Endothelial cell of umbilical vein (primary cell): Measurements from ENCODE around the gene PSMC2. TPM values are rescaled to one million over a fixed set of nuclear protein-coding genes. Genes with fewer than 3 reads are reported as not detected.

Experiments used
- BruUV-seq: library from RNA; stranded (reverse); fragments of 400-500 nt; replicated peaks from 2 replicates; lab custom pipeline; 2021; lab: Mats Ljungman, UMichigan
- CTCF ChIA-PET: fragments of 300-600, 350-600 bp; sonication (Branson Sonifier 250); formaldehyde crosslinking; loops from one replicate; lab custom pipeline; 2021; ENCODE audit warnings: antibody characterized with exemption, inconsistent platforms; lab: Charles Lee
- POLR2A ChIA-PET: fragments of 300-600, 350-600 bp; sonication (Branson Sonifier 250); formaldehyde crosslinking; loops from one replicate; lab custom pipeline; 2021; ENCODE audit warnings: antibody characterized with exemption, inconsistent platforms; lab: Charles Lee
- DNase-seq: peaks from one replicate; pipeline ENCODE4 v3.0.0-alpha.2; 2011; ENCODE audit warnings: low read depth, low spot score
- FAIRE-seq: peaks from 2 replicates; lab custom pipeline; 2011; peaks lifted over from hg19 to GRCh38; lab: Jason Lieb, UNC
- H2AFZ ChIP-seq: 2 replicates; pipeline ENCODE4 v1.6.0; 2012; ENCODE audit warnings: low read depth, low read length, control low read depth, inconsistent platforms
- H3K27ac ChIP-seq: 2 replicates; pipeline ENCODE4 v1.5.1; 2011; ENCODE audit warnings: low read depth, mild to moderate bottlenecking, control low read depth, low read length, moderate library complexity; ENCODE audit not compliant: insufficient read depth
- H3K27me3 ChIP-seq, 2 experiments: 2 replicates each; pipeline versions ENCODE4 v1.6.0 to v1.6.1; 2011; ENCODE audit warnings: low read length in 2 of 2, mixed read lengths in 1 of 2; ENCODE audit not compliant: control insufficient read depth in 2 of 2, insufficient read depth in 2 of 2
- H3K36me3 ChIP-seq, 2 experiments: 2 replicates in 1 of 2; 3 replicates in 1 of 2; pipeline ENCODE4 v1.5.1; 2011; ENCODE audit warnings: low read length in 2 of 2, mild to moderate bottlenecking in 1 of 2, moderate library complexity in 1 of 2; ENCODE audit not compliant: control insufficient read depth in 2 of 2, insufficient read depth in 2 of 2; ENCODE audit errors: extremely low read depth in 1 of 2
- H3K4me1 ChIP-seq: 3 replicates; pipeline ENCODE4 v1.5.1; 2011; ENCODE audit warnings: mild to moderate bottlenecking, low read length; ENCODE audit not compliant: control insufficient read depth, insufficient read depth; ENCODE audit errors: extremely low read depth
- H3K4me2 ChIP-seq: 2 replicates; pipeline ENCODE4 v1.6.1; 2011; ENCODE audit warnings: low read length, control low read depth, mixed read lengths; ENCODE audit not compliant: insufficient read depth
- H3K4me3 ChIP-seq, 3 experiments: fragments of 200-600 bp in 1 of 3; sonication (generic), shearing (Covaris generic) in 1 of 3; replicated peaks in 1 of 3; 2 replicates each; pipeline ENCODE4 v1.5.1; 2011 to 2016; ENCODE audit warnings: control low read depth in 3 of 3, low read length in 3 of 3, mild to moderate bottlenecking in 2 of 3, inconsistent platforms in 1 of 3, low read depth in 1 of 3, moderate library complexity in 1 of 3; ENCODE audit not compliant: insufficient read depth in 1 of 3
- H3K79me2 ChIP-seq: 2 replicates; pipeline ENCODE4 v1.6.0; 2012; ENCODE audit warnings: low read length, inconsistent platforms; ENCODE audit not compliant: control insufficient read depth, insufficient read depth
- H3K9ac ChIP-seq: replicated peaks from 2 replicates; pipeline ENCODE3; 2011; ENCODE audit warnings: low read length, control low read depth; ENCODE audit not compliant: insufficient read depth; ENCODE audit errors: extremely low read depth
- H3K9me1 ChIP-seq: replicated peaks from 3 replicates; pipeline ENCODE4 v1.6.0; 2011; ENCODE audit warnings: mild to moderate bottlenecking, low read length; ENCODE audit not compliant: control insufficient read depth, insufficient read depth; ENCODE audit errors: extremely low read depth
- H3K9me3 ChIP-seq: replicated peaks from 2 replicates; pipeline ENCODE4 v1.5.1; 2012; ENCODE audit warnings: low read length, inconsistent platforms; ENCODE audit not compliant: control insufficient read depth, insufficient read depth
- H4K20me1 ChIP-seq: replicated peaks from 2 replicates; pipeline ENCODE3; 2011; ENCODE audit warnings: mild to moderate bottlenecking, low read length; ENCODE audit not compliant: control insufficient read depth, insufficient read depth; ENCODE audit errors: extremely low read depth
- CTCF ChIP-seq, 2 donors: IDR thresholded peaks; 1 replicate in 1 of 2; 2 replicates in 1 of 2; pipeline ENCODE4 v1.5.1; 2011; ENCODE audit warnings: low read length in 2 of 2, mild to moderate bottlenecking in 2 of 2, moderate library complexity in 2 of 2, control low read depth in 1 of 2, inconsistent platforms in 1 of 2, low read depth in 1 of 2; ENCODE audit not compliant: insufficient read depth in 1 of 2; ENCODE audit errors: extremely low read depth in 1 of 2
- EZH2 ChIP-seq: IDR thresholded peaks from 2 replicates; pipeline ENCODE4 v1.6.1; 2012; ENCODE audit warnings: borderline replicate concordance, low read depth, mild to moderate bottlenecking, moderate library complexity, low read length, inconsistent platforms; ENCODE audit not compliant: severe bottlenecking
- FOS ChIP-seq: IDR thresholded peaks from 2 replicates; pipeline ENCODE4 v1.6.1; 2011; ENCODE audit warnings: mild to moderate bottlenecking, low read length, moderate library complexity, borderline replicate concordance; ENCODE audit not compliant: insufficient read depth
- GATA2 ChIP-seq: IDR thresholded peaks from 2 replicates; pipeline ENCODE4 v1.7.0; 2011; ENCODE audit warnings: low read depth, mild to moderate bottlenecking, moderate library complexity, mixed read lengths, low read length; ENCODE audit not compliant: insufficient read length, insufficient read depth
- JUN ChIP-seq: IDR thresholded peaks from 2 replicates; pipeline ENCODE4 v1.6.1; 2011; ENCODE audit warnings: borderline replicate concordance, low read depth; ENCODE audit not compliant: insufficient read length, insufficient read depth
- MYC ChIP-seq: IDR thresholded peaks from one replicate; pipeline ENCODE4 v1.6.1; 2011; ENCODE audit warnings: mild to moderate bottlenecking, low read depth, low read length
- POLR2A ChIP-seq: IDR thresholded peaks from 2 replicates; pipeline ENCODE4 v1.6.1; 2012; ENCODE audit warnings: low read depth, mild to moderate bottlenecking, control low read depth, low read length
- POLR2AphosphoS5 ChIP-seq: IDR thresholded peaks from 2 replicates; pipeline ENCODE4 v1.6.1; 2012; ENCODE audit warnings: low read depth, mild to moderate bottlenecking, control low read depth, low read length, moderate library complexity; ENCODE audit not compliant: insufficient read depth
- dilution Hi-C: fragments of 300-500 bp; cut with MboI; formaldehyde crosslinking; loops from one replicate; pipeline ENCODE4 v1.15.0; 2019; ENCODE audit warnings: low sequenced_read_pairs; ENCODE audit not compliant: extremely low pct_ligation_motif_present
- intact Hi-C: fragments of 100-400 bp; cut with micrococcal nuclease; formaldehyde crosslinking; loops from one replicate; pipeline ENCODE4 v1.10.0; 2022
- polyA plus RNA-seq, 4 experiments: library from polyadenylated mRNA; depleted of rRNA in 3 of 4; stranded (reverse) in 3 of 4; unstranded in 1 of 4; fragments of >200 nt; gene quantifications; 2 replicates each; pipeline versions ENCODE4 v1.2.1 to v1.2.3, GENCODE V29; 2011 to 2012; ENCODE audit warnings: missing spikeins in 1 of 4
- total RNA-seq: library from RNA; stranded (reverse); gene quantifications from 2 replicates; pipeline ENCODE4 v1.2.3, GENCODE V29; 2021
- TF ChIP-seq, protein P1 (sequence below): IDR thresholded peaks from 2 replicates; pipeline ENCODE4 v1.6.1; 2011; ENCODE audit not compliant: insufficient read depth, insufficient read length

The PSMC2 gene
- total and polyA plus RNA-seq, 2 donors (not counting 3 experiments of a cell fraction or from before 2014, with no cell fraction given) = 109 to 147 TPM

- H3K9ac ChIP-seq = no peak overlapping the region
- H3K4me3 ChIP-seq = no peak overlapping the region
- no peaks in the 10 kb centered on the region for H3K27me3 ChIP-seq
- no peaks in the 10 kb centered on the region for H4K20me1 ChIP-seq
- intact Hi-C loops = no loop called here
- FAIRE-seq (no peak), DNase-seq (no peak)
- H3K27ac ChIP-seq = no peak overlapping the region
- peaks cover 26% of the 10 kb centered on the region for H3K4me1 ChIP-seq
- dilution Hi-C loops = no loop called here
- ChIA-PET POLR2A (no interaction called here), CTCF (no interaction called here)
- H2AFZ ChIP-seq = no peak overlapping the region
- BruUV-seq = no TSS peak
- no peaks in the 10 kb centered on the region for H3K9me1 ChIP-seq
- no peaks in the 10 kb centered on the region for H3K9me3 ChIP-seq
- H3K79me2 ChIP-seq = peaks cover 69% of the 10 kb centered on the region
- no peak overlapping the region for H3K4me2 ChIP-seq
- TF ChIP-seq, protein P1, sequence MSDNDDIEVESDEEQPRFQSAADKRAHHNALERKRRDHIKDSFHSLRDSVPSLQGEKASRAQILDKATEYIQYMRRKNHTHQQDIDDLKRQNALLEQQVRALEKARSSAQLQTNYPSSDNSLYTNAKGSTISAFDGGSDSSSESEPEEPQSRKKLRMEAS = no peak
- TF ChIP-seq POLR2A (no peak), FOS (no peak), EZH2 (no peak), CTCF (IDR thresholded peaks at IDR 0.05; ENCODE audit: extremely low read depth in 1 of 2, insufficient read depth in 1 of 2, low read depth in 1 of 2, low read length in 2 of 2) (no peak), POLR2AphosphoS5 (no peak), MYC (no peak), GATA2 (no peak), JUN (no peak)
- peaks cover 0 to 7% of the 10 kb centered on the region in 2 experiments for H3K36me3 ChIP-seq
These were observed 2.4 kb downstream of the PSMC2 start for GRCh38 chr7:103349805-103350204.
